Measurements from ENCODE around the gene PSMA8. TPM values are rescaled to one million over a fixed set of nuclear protein-coding genes. Genes with fewer than 3 reads are reported as not detected.

PSMA8 gene
- total RNA-seq, 1 donor from 2014 or later: not detected

GRCh38 chr18:26225915-26226228 is 92.2 kb downstream of the PSMA8 start:
- no peak overlapping the region for H3K27ac ChIP-seq
- Mint-ChIP-seq H3K27me3 (ENCODE audit: insufficient read depth, low read depth) (peaks cover 6% of the 10 kb centered on the region), H3K9me3 (no peaks in the 10 kb centered on the region), H3K4me1 (peaks cover 26% of the 10 kb centered on the region), H3K4me3 (peak overlapping the region; percentile 91), H3K27ac (no peak overlapping the region), H3K36me3 (no peaks in the 10 kb centered on the region)
- peak overlapping the region; percentile 38 for H2AFZ ChIP-seq (replicated peaks)
- peaks cover 19% of the 10 kb centered on the region for H3K79me2 ChIP-seq (ENCODE audit: low read depth)
- TF ChIP-seq EZH2phosphoT487 (IDR thresholded peaks at IDR 0.05) (no peak), CTCF (IDR thresholded peaks at IDR 0.05) (no peak), EZH2 (IDR thresholded peaks at IDR 0.05) (no peak)
- no peak for DNase-seq (ENCODE audit: low spot score)
- no peaks in the 10 kb centered on the region for H3K9me3 ChIP-seq (ENCODE audit: low read depth)
- H3K4me1 ChIP-seq: peaks cover 5% of the 10 kb centered on the region
- H3F3A ChIP-seq (ENCODE audit: low read depth): peaks cover 4% of the 10 kb centered on the region
- peak overlapping the region; percentile 64 for H3K4me3 ChIP-seq
- H3K36me3 ChIP-seq: no peaks in the 10 kb centered on the region
- peak overlapping the region; percentile 84 for H3K4me2 ChIP-seq
- H3K27me3 ChIP-seq: peaks cover 18% of the 10 kb centered on the region
- H4K20me1 ChIP-seq (ENCODE audit: low read depth): no peaks in the 10 kb centered on the region
- H3K9ac ChIP-seq: no peak overlapping the region

GRCh38 chr18:26226229-26227050 is 92.8 kb downstream of the PSMA8 start, which contains the start of gene TAF4B:
TSS of gene TAF4B (plus strand) at chr18:26226445. CDS start at chr18:26226934, 489 bp downstream.
- Histone ChIP-seq H3K27ac (no peak within 1 kb of the TSS), H3K4me2 (peak within 1 kb of the TSS; percentile 84), H3K36me3 (no peaks in the 10 kb centered on the region), H3K79me2 (ENCODE audit: low read depth) (peaks cover 19% of the 10 kb centered on the region), H4K20me1 (ENCODE audit: low read depth) (no peaks in the 10 kb centered on the region), H2AFZ (replicated peaks) (peak within 1 kb of the TSS; percentile 88), H3K4me3 (peak within 1 kb of the TSS; percentile 64), H3K9me3 (ENCODE audit: low read depth) (no peaks in the 10 kb centered on the region), H3F3A (ENCODE audit: low read depth) (peaks cover 4% of the 10 kb centered on the region), H3K4me1 (peaks cover 5% of the 10 kb centered on the region), H3K9ac (no peak within 1 kb of the TSS), H3K27me3 (peaks cover 18% of the 10 kb centered on the region)
- no peak for TF ChIP-seq EZH2phosphoT487 (IDR thresholded peaks at IDR 0.05)
- peak; percentile 66 for TF ChIP-seq EZH2 (IDR thresholded peaks at IDR 0.05)
- no peak for TF ChIP-seq CTCF (IDR thresholded peaks at IDR 0.05)
- Mint-ChIP-seq H3K4me3 (peak within 1 kb of the TSS; percentile 97), H3K4me1 (peaks cover 26% of the 10 kb centered on the region), H3K36me3 (no peaks in the 10 kb centered on the region), H3K27me3 (ENCODE audit: insufficient read depth, low read depth) (peaks cover 6% of the 10 kb centered on the region), H3K27ac (peak within 1 kb of the TSS; percentile 76), H3K9me3 (peaks cover under 1% of the 10 kb centered on the region)
- DNase-seq (ENCODE audit: low spot score): peak; percentile 95

- Mint-ChIP-seq H3K9me3 (peaks cover 7% of the 10 kb centered on the region), H3K4me3 (peak overlapping the region; percentile 97), H3K27me3 (ENCODE audit: insufficient read depth, low read depth) (peaks cover 6% of the 10 kb centered on the region), H3K4me1 (peaks cover 22% of the 10 kb centered on the region), H3K36me3 (peaks cover 2% of the 10 kb centered on the region), H3K27ac (peak overlapping the region; percentile 76)
- peak; percentile 49 for TF ChIP-seq EZH2phosphoT487 (IDR thresholded peaks at IDR 0.05)
- TF ChIP-seq EZH2 (IDR thresholded peaks at IDR 0.05): peak; percentile 49
- no peak for TF ChIP-seq CTCF (IDR thresholded peaks at IDR 0.05)
- peaks cover 5% of the 10 kb centered on the region for H3K4me1 ChIP-seq
- H3K27me3 ChIP-seq: peaks cover 18% of the 10 kb centered on the region
- peak overlapping the region; percentile 64 for H3K4me3 ChIP-seq
- H2AFZ ChIP-seq (replicated peaks): peak overlapping the region; percentile 88
- peaks cover 4% of the 10 kb centered on the region for H3F3A ChIP-seq (ENCODE audit: low read depth)
- no peaks in the 10 kb centered on the region for H3K36me3 ChIP-seq
- no peaks in the 10 kb centered on the region for H4K20me1 ChIP-seq (ENCODE audit: low read depth)
- peak; percentile 25 for DNase-seq (ENCODE audit: low spot score)
- H3K79me2 ChIP-seq (ENCODE audit: low read depth): peaks cover 19% of the 10 kb centered on the region
- no peaks in the 10 kb centered on the region for H3K9me3 ChIP-seq (ENCODE audit: low read depth)
- H3K27ac ChIP-seq: no peak overlapping the region
- peak overlapping the region; percentile 84 for H3K4me2 ChIP-seq
- no peak overlapping the region for H3K9ac ChIP-seq
Observed at GRCh38 chr18:26227051-26227670, 93.5 kb downstream of the PSMA8 start.
